SK-N-SH (cell line): ENCODE data around the gene ABCC4.

Experiments
- CTCF ChIP-seq: fragments of 200-600 bp; sonication (generic); IDR thresholded peaks from 2 replicates; pipeline ENCODE4 v1.6.1; 2017; ENCODE audit warnings: antibody characterized with exemption, mild to moderate bottlenecking, moderate library complexity
- EP300 ChIP-seq, 2 experiments: IDR thresholded peaks; 2 replicates each; pipeline versions ENCODE4 v1.4.0 to v1.6.1; 2012; ENCODE audit warnings: borderline replicate concordance in 1 of 2, low read depth in 1 of 2, low read length in 1 of 2
- FOXM1 ChIP-seq: IDR thresholded peaks from 2 replicates; pipeline ENCODE4 v1.4.0; 2012; ENCODE audit warnings: low read depth, mild to moderate bottlenecking
- GATA2 ChIP-seq: sonication (generic); formaldehyde crosslinking; IDR thresholded peaks from 2 replicates; pipeline ENCODE4 v1.5.0; 2020; ENCODE audit warnings: mild to moderate bottlenecking, missing genetic modification reagents
- JUND ChIP-seq: IDR thresholded peaks from 2 replicates; pipeline ENCODE4 v1.4.0; 2012
- MAX ChIP-seq: IDR thresholded peaks from 2 replicates; pipeline ENCODE4 v1.4.0; 2012; ENCODE audit warnings: low read depth
- POLR2AphosphoS5 ChIP-seq: IDR thresholded peaks from 2 replicates; pipeline ENCODE4 v1.6.1; 2012; ENCODE audit warnings: low read depth, low read length
- RAD21 ChIP-seq: IDR thresholded peaks from 2 replicates; pipeline ENCODE4 v1.6.1; 2012; ENCODE audit warnings: mild to moderate bottlenecking, low read length
- RCOR1 ChIP-seq: fragments of 150-350 bp; IDR thresholded peaks from 2 replicates; pipeline ENCODE4 v1.6.1; 2017; ENCODE audit warnings: antibody characterized with exemption, low read length
- RXRA ChIP-seq: IDR thresholded peaks from 2 replicates; pipeline ENCODE4 v1.4.0; 2012; ENCODE audit warnings: low read depth, mild to moderate bottlenecking, borderline replicate concordance
- SIN3A ChIP-seq: IDR thresholded peaks from 2 replicates; pipeline ENCODE4 v1.6.1; 2012; ENCODE audit warnings: low read depth, mild to moderate bottlenecking, low read length, moderate library complexity, borderline replicate concordance
- YY1 ChIP-seq: IDR thresholded peaks from 2 replicates; pipeline ENCODE4 v1.4.0; 2012; ENCODE audit warnings: low read depth, mild to moderate bottlenecking

GRCh38 chr13:95159458-95159857 lies 141.8 kb downstream of the ABCC4 start:
- TF ChIP-seq POLR2AphosphoS5 = no peak
- TF ChIP-seq YY1 = no peak
- TF ChIP-seq CTCF = no peak
- TF ChIP-seq SIN3A = no peak
- no peak for TF ChIP-seq EP300 (IDR thresholded peaks at IDR 0.05; ENCODE audit: borderline replicate concordance in 1 of 2, low read depth in 1 of 2, low read length in 1 of 2)
- no peak for TF ChIP-seq RXRA
- no peak for TF ChIP-seq RAD21
- TF ChIP-seq FOXM1 = no peak
- TF ChIP-seq MAX = no peak
- TF ChIP-seq JUND = no peak
- TF ChIP-seq RCOR1 = no peak
- no peak for TF ChIP-seq GATA2 (CRISPR knock-in tag)
